Right renal cortex interstitium (tissue), 3 donors: ENCODE measurements around the gene STK38L. TPM values are rescaled to one million over a fixed set of nuclear protein-coding genes. Genes with fewer than 3 reads are reported as not detected.

ENCODE experiments used
- DNase-seq, 3 donors: peaks; one replicate each; pipeline ENCODE4 v3.0.0-alpha.2; 2013; ENCODE audit warnings: low read depth in 3 of 3, low spot score in 2 of 3
- polyA plus RNA-seq, 3 donors: library from polyadenylated mRNA; unstranded; fragments of 120-200 nt; gene quantifications; one replicate each; pipeline ENCODE4 v1.2.1, GENCODE V29; 2013; ENCODE audit not compliant: insufficient read length in 3 of 3

STK38L gene
- polyA plus RNA-seq, 3 donors, result 43.0 to 53.7 (median 50.4) TPM

GRCh38 chr12:27338473-27338872, 94.4 kb downstream of the STK38L start:
- DNase-seq, result no peak

- DNase-seq, result no peak
These were observed 96.9 kb downstream of the STK38L start for GRCh38 chr12:27340971-27341370.

GRCh38 chr12:27342536-27342935, 98.5 kb downstream of the STK38L start:
- no peak for DNase-seq

- no peak for DNase-seq
These were observed 99.3 kb downstream of the STK38L start for GRCh38 chr12:27343255-27344000.

GRCh38 chr12:27344246-27344645, 100.2 kb downstream of the STK38L start:
- no peak for DNase-seq

- no peak for DNase-seq
These were observed 100.7 kb downstream of the STK38L start for GRCh38 chr12:27344760-27345159.

- DNase-seq, result no peak
These were observed 101.3 kb downstream of the STK38L start for GRCh38 chr12:27345376-27345775.

- no peak for DNase-seq
These were observed 103.7 kb downstream of the STK38L start for GRCh38 chr12:27347779-27348178.

GRCh38 chr12:27351476-27351875, 107.4 kb downstream of the STK38L start:
- DNase-seq, result no peak

GRCh38 chr12:27355486-27355885, 111.4 kb downstream of the STK38L start:
- DNase-seq, result no peak

- no peak for DNase-seq
These were observed 111.9 kb downstream of the STK38L start for GRCh38 chr12:27355979-27356378.

- DNase-seq, result no peak
These were observed 115.7 kb downstream of the STK38L start for GRCh38 chr12:27359578-27360340.

- DNase-seq, result no peak
These were observed 117.3 kb downstream of the STK38L start for GRCh38 chr12:27361372-27361771.

- no peak for DNase-seq
These were observed 122.5 kb downstream of the STK38L start for GRCh38 chr12:27366621-27367020.

- DNase-seq, result no peak
These were observed 123.0 kb downstream of the STK38L start for GRCh38 chr12:27367078-27367477.

Other genes starting within 250 kb of the STK38L start
- 100 to 1,000 TPM in 1 of 3 donors, 10 to 100 TPM in 2; 77.2 to 108 (median 97.6) TPM for gene TM7SF3, start 229.9 kb upstream of the STK38L start, polyA plus RNA-seq
- 10 to 100 TPM; 60.5 to 64.5 (median 62.8) TPM for gene MED21, start 221.7 kb upstream of the STK38L start, polyA plus RNA-seq
- not detected for gene C12orf71, start 161.7 kb upstream of the STK38L start, polyA plus RNA-seq
- gene BMAL2, start 88.5 kb downstream of the STK38L start, polyA plus RNA-seq, result 1 to 10 TPM; 6.2 to 7.6 (median 6.2) TPM
- under 1 TPM in 2 of 3 donors, not detected in 1; 0.31 to 0.37 TPM for gene SMCO2, start 202.4 kb downstream of the STK38L start, polyA plus RNA-seq